ENCODE results near the gene EPN3. TPM values are rescaled to one million over a fixed set of nuclear protein-coding genes. Genes with fewer than 3 reads are reported as not detected.

Gene EPN3
- polyA plus RNA-seq, 1 donor from 2014 or later: not detected

- no peaks in the 10 kb centered on the region for H3F3A ChIP-seq (ENCODE audit: insufficient read depth, low read length, poor library complexity, severe bottlenecking)
- no peaks in the 10 kb centered on the region for H3K9me2 ChIP-seq (ENCODE audit: insufficient read depth, low read length)
- H3K27ac ChIP-seq (ENCODE audit: low read length): no peak overlapping the region
- no peaks in the 10 kb centered on the region for H3K27me3 ChIP-seq (ENCODE audit: insufficient read depth, low read depth, low read length)
- no peak overlapping the region for H3K4me3 ChIP-seq (ENCODE audit: low read length)
- TF ChIP-seq EP300 (conservative IDR thresholded peaks at IDR 0.05; ENCODE audit: poor library complexity, severe bottlenecking) (no peak), RAD21 (conservative IDR thresholded peaks at IDR 0.05) (no peak), TAF1 (IDR thresholded peaks at IDR 0.05; ENCODE audit: low read depth) (no peak), EZH2 (IDR thresholded peaks at IDR 0.05; ENCODE audit: borderline replicate concordance, insufficient read depth, low read length, poor library complexity, severe bottlenecking) (no peak), POLR2AphosphoS5 (IDR thresholded peaks at IDR 0.05) (no peak), MXI1 (conservative IDR thresholded peaks at IDR 0.05; ENCODE audit: poor library complexity, severe bottlenecking) (no peak), REST (IDR thresholded peaks at IDR 0.05; ENCODE audit: borderline replicate concordance) (no peak), CTCF (IDR thresholded peaks at IDR 0.05; ENCODE audit: poor library complexity, severe bottlenecking) (no peak), SMC3 (conservative IDR thresholded peaks at IDR 0.05; ENCODE audit: poor library complexity) (no peak)
- H3K4me2 ChIP-seq (ENCODE audit: low read length): no peak overlapping the region
- no peaks in the 10 kb centered on the region for H3K79me2 ChIP-seq (replicated peaks; ENCODE audit: insufficient read depth, low read length)
- no peaks in the 10 kb centered on the region for H3K9me3 ChIP-seq (ENCODE audit: low read length)
- H3K9ac ChIP-seq (ENCODE audit: low read length): no peak overlapping the region
- no peaks in the 10 kb centered on the region for H3K36me3 ChIP-seq (ENCODE audit: insufficient read depth, low read length)
- no peaks in the 10 kb centered on the region for H4K20me1 ChIP-seq (ENCODE audit: insufficient read depth)
- H2AFZ ChIP-seq (ENCODE audit: low read depth, low read length): no peak overlapping the region
Measured at GRCh38 chr17:50573866-50574611, 41.5 kb downstream of the EPN3 start.

- Histone ChIP-seq H3K9me3 (ENCODE audit: low read length) (no peaks in the 10 kb centered on the region), H3K27ac (ENCODE audit: low read length) (no peak overlapping the region), H3F3A (ENCODE audit: insufficient read depth, low read length, poor library complexity, severe bottlenecking) (no peaks in the 10 kb centered on the region), H3K79me2 (replicated peaks; ENCODE audit: insufficient read depth, low read length) (no peaks in the 10 kb centered on the region), H3K27me3 (ENCODE audit: insufficient read depth, low read depth, low read length) (no peaks in the 10 kb centered on the region), H3K9me2 (ENCODE audit: insufficient read depth, low read length) (no peaks in the 10 kb centered on the region), H3K4me2 (ENCODE audit: low read length) (no peak overlapping the region), H4K20me1 (ENCODE audit: insufficient read depth) (no peaks in the 10 kb centered on the region), H3K4me3 (ENCODE audit: low read length) (no peak overlapping the region), H3K9ac (ENCODE audit: low read length) (no peak overlapping the region), H2AFZ (ENCODE audit: low read depth, low read length) (no peak overlapping the region), H3K36me3 (ENCODE audit: insufficient read depth, low read length) (no peaks in the 10 kb centered on the region)
- TF ChIP-seq EZH2 (IDR thresholded peaks at IDR 0.05; ENCODE audit: borderline replicate concordance, insufficient read depth, low read length, poor library complexity, severe bottlenecking): no peak
- no peak for TF ChIP-seq MXI1 (conservative IDR thresholded peaks at IDR 0.05; ENCODE audit: poor library complexity, severe bottlenecking)
- TF ChIP-seq TAF1 (IDR thresholded peaks at IDR 0.05; ENCODE audit: low read depth): no peak
- TF ChIP-seq SMC3 (conservative IDR thresholded peaks at IDR 0.05; ENCODE audit: poor library complexity): no peak
- TF ChIP-seq CTCF (IDR thresholded peaks at IDR 0.05; ENCODE audit: poor library complexity, severe bottlenecking): no peak
- no peak for TF ChIP-seq EP300 (conservative IDR thresholded peaks at IDR 0.05; ENCODE audit: poor library complexity, severe bottlenecking)
- TF ChIP-seq POLR2AphosphoS5 (IDR thresholded peaks at IDR 0.05): no peak
Measured at GRCh38 chr17:50575581-50576210, 43.2 kb downstream of the EPN3 start.
